Neural progenitor cell (in vitro differentiated cells): ENCODE data around the gene ZNF613.

Experiments used
- EZH2 ChIP-seq: fragments of 200-600 bp; sonication (generic); IDR thresholded peaks from 2 replicates; pipeline ENCODE4 v1.6.1; 2017; ENCODE audit warnings: antibody characterized with exemption, mild to moderate bottlenecking, moderate library complexity
- EZH2phosphoT487 ChIP-seq: fragments of 200-600 bp; sonication (generic); IDR thresholded peaks from 2 replicates; pipeline ENCODE4 v1.6.1; 2017; ENCODE audit warnings: antibody characterized with exemption
- TF ChIP-seq, protein P1 (sequence below): fragments of 200-600 bp; sonication (generic); IDR thresholded peaks from 2 replicates; pipeline ENCODE4 v1.5.1; 2017; ENCODE audit warnings: antibody characterized with exemption, mild to moderate bottlenecking

DNA sequence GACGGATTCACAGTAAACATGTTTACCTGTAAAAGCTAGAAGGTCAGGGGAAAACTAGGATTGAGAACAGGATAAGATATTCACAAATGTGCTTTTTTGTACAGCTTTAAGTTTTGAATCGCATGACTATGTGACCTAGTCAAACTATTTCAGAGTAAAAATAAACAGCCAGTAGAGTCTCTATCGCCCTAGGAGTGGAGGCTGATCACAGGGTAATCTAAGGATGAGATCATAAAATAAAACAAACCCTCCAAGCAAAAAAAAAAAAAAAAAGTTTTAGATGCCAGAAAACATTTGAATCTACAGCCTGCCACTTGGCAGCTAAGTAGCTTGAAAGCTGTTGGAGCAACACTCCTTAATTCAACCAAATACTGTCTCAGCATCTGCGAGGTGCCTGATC lies 32.5 kb downstream of the ZNF613 start:
- TF ChIP-seq, protein P1, sequence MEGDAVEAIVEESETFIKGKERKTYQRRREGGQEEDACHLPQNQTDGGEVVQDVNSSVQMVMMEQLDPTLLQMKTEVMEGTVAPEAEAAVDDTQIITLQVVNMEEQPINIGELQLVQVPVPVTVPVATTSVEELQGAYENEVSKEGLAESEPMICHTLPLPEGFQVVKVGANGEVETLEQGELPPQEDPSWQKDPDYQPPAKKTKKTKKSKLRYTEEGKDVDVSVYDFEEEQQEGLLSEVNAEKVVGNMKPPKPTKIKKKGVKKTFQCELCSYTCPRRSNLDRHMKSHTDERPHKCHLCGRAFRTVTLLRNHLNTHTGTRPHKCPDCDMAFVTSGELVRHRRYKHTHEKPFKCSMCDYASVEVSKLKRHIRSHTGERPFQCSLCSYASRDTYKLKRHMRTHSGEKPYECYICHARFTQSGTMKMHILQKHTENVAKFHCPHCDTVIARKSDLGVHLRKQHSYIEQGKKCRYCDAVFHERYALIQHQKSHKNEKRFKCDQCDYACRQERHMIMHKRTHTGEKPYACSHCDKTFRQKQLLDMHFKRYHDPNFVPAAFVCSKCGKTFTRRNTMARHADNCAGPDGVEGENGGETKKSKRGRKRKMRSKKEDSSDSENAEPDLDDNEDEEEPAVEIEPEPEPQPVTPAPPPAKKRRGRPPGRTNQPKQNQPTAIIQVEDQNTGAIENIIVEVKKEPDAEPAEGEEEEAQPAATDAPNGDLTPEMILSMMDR, result no peak
- TF ChIP-seq EZH2, result no peak
- no peak for TF ChIP-seq EZH2phosphoT487
